ENCODE measurements around the gene LIPC.

Gene LIPC

GRCh38 chr15:58561321-58561720, 129.5 kb downstream of the LIPC start:
- no peak for DNase-seq

DNA sequence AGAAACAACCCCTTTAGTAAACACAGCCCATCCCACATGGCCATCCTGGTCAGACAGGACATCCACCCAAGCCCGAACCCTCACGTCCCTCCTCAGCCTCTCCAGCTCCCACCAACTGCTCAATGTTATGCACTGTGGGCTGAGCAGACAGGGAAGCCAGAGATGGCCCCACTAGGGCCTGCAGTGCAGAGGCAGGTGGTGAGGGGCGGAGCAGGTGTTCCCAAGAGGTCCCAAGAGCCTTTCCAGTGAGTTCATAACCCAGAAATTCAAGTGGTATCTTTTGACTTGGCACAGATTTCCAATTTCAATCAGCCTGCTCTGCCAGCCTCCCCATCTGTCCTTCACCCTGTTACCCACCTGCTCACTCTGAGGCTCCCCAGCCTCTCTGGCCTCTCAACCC, 130.3 kb downstream of the LIPC start:
- DNase-seq, result peak; percentile 92

GRCh38 chr15:58564981-58565380, 133.2 kb downstream of the LIPC start:
- peak; percentile 88 for DNase-seq

DNA sequence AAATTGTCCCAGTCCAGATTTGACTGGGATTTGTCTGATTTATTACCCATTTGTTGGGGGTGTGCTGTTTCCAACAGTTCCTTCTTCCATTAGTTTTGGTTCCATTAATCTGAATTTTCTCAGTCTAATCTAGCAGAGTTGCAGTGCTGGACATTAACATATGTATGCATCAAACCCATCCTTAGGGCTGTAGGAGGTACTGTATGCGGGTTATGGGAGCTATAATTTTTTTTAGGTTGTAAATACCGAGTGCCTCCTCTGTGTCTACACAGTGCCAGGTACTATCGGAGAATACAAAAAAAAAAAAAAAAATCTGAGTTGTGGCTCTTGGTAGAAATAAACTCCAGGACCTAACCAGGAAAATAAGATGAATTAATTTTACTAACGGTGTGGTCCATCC, 133.8 kb downstream of the LIPC start:
- no peak for DNase-seq

DNA sequence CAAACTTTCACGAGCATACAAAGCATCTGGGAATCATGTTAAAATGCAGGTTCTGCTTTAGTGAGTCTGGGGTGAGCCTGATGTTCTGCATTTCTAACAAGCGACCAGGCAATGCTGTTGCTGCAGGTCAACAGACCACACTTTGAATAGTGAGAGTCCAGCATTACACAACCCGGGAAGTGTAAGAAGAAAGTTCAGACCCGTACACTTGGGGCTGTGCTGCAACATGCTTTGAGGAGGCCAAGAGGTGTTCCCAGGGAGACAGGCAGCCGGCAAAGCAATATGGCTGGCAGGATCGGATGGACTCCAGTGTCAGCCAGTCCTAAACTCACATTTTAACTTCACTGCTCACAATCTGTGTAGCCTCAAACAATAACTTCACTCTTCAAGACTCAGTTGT, 134.2 kb downstream of the LIPC start:
- no peak for DNase-seq

GRCh38 chr15:58568157-58568571, 136.4 kb downstream of the LIPC start:
- peak; percentile 83 for DNase-seq

DNA sequence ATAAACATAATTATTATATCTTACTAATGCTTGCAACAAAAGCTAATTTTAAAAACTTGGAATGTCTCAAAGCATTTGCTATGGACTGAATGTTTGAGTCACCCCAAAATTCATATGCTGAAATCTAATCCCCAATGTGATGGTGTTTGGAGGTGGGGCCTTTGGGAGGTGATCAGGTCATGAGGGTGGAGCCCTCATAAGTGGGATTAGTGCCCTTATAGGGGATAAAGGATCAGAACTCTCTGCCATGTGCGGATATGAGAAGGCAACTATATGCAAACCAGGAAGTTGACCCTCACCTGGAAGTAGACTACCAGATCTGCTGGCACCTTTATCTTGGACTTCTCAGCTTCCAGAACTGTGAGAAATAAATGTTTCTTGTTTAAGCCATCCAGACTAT, 137.7 kb downstream of the LIPC start:
- no peak for DNase-seq

DNA sequence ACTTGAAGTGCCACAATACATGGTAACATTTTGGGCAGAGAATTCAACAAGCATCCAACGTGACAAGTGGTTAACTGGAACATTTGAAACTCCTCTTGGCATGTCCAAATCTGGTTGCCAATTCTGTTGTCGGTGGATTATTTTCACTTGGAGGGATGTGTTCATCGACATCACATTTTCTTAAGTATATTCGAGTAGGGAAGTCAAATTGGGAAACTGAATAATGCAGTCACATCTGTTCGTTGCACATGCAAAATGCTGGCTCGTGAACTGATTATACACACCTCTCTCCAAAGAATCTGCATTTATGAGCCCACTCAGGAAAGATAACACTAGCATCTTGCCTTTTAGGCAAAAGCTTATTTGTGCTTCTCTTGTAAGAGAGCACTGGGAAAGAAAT, 139.7 kb downstream of the LIPC start:
- no peak for DNase-seq

GRCh38 chr15:58572521-58572920, 140.7 kb downstream of the LIPC start:
- no peak for DNase-seq

DNA sequence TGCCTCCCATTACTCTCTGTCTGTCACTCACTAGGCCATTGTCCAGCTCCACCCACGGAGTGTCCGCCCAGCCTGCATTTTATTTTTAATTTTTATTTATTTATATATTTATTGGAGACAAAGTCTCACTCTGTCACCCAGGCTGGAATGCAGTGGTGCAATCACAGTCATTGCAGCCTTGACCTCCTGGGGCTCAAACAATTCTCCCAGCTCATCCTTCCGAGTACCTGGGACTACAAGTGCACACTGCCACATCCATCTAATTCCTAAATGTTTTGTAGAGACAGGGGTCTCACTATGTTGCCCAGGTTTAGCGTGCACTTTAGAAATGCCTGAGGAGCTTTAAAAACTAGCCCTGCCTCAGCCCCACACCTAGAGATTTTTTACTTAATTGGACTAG, 141.5 kb downstream of the LIPC start:
- no peak for DNase-seq

DNA sequence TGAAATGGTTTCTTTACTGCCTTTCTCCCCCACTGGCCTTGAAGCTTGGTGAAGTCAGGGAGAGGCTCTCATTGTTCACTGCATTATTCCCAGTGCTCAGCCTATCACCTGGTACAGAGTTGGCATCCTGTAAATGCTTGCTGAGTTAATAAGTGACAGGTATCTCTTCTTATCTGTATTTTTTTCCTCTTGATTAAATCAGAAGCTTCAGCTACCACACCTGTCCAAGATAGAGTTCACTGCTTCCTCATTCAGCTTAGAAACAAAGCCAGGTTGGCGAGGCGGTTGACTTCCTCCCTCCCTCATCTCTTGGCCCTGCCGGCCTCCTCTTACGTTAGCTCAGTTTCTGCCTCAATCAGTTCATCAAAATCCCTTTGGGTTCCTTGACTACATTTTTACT, 142.8 kb downstream of the LIPC start:
- DNase-seq, result no peak

DNA sequence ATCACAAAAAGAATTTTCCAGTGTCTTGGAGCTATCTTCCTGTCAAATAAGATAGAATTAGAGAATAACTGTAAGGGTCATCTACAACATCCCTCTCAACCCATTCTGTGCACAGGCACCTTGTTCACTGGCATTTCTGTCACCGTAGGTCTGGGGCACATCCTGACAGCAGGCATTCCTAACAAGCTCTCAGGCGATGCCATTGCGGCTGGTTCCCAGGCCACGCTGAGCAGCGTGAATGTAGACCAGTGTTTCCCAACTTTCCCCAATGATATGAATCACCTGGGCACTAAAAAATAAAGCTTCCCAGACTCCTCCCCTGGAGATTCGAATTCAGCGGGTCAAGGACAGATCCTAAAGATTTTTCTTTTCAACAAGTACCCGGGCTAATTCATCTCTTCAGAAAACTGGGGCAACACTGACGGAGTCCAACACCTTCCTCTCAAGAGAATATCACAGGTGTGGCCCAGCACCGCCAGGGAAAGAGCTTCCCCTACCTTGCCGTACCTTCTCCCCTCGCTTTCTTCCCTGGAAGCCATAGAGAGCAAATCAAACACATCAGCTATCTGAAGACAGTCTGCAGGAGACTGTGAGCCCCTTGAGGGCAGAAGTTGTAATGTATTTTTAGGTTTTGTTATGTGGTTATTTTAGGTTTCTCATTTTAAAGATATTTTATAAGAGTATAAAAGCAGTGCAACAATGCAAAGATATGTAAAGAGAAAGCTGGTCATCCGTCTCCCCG, 143.4 kb downstream of the LIPC start:
- no peak for DNase-seq

- no peak for DNase-seq
Measured at GRCh38 chr15:58576657-58577056, 144.9 kb downstream of the LIPC start.

- no peak for DNase-seq
Measured at GRCh38 chr15:58582160-58582559, 150.4 kb downstream of the LIPC start.

GRCh38 chr15:58583171-58583908, 151.5 kb downstream of the LIPC start:
- DNase-seq, result no peak

- DNase-seq, result no peak
Measured at GRCh38 chr15:58584789-58585461, 153.1 kb downstream of the LIPC start.

DNA sequence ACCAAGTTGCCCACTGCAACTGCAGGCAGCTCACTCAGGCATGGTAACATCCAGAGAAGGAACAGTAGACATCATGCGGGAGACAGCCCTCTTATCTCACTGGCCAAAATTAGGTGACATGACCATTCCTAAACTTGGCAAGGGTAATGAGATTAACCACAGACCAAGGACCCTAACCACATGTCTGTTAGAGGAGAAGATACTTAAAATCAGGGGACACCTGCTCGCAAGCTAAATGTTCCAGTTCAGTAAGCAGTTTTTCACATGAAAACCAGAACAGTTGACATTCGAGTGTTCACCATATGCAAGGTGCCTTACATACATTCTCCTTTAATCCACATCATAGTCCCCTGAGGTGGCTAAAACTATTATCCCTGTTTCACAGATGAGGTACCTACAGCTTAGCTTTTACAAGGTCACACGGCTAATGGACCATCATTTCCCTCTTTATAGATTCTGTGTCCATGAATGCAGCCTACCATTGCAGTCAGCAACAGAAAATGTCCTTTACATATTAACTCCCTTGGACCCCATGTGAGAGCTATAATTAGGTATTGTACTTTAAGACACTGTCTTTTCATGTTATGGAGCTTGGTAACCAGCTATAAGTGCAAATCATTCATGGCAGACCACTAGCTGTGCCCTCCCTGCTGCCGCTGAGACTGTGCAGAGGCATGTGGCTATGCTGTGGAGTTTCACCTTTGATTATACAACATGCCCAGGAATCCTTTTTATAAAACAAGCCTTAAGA, 154.1 kb downstream of the LIPC start:
- DNase-seq, result peak; percentile 69

DNA sequence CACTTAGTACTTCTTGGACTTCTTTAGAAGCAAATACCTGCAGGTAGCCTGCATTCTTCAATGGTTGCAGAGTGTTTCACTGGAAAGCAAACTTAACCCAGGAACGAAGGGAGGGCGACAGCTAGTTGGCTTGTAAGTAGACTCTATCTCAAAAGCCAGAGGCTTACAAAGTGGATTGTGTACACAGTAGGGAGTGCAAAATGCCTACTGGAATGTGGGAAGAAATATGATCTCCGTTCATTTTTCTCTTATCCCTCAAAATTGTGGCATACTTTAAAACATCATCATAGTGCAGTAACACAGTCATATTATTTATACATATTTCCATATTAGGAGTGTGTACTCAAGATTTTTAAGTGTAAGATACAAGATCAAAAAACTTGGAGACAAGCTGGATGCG, 155.7 kb downstream of the LIPC start:
- no peak for DNase-seq

GRCh38 chr15:58588096-58588495, 156.3 kb downstream of the LIPC start:
- no peak for DNase-seq

DNA sequence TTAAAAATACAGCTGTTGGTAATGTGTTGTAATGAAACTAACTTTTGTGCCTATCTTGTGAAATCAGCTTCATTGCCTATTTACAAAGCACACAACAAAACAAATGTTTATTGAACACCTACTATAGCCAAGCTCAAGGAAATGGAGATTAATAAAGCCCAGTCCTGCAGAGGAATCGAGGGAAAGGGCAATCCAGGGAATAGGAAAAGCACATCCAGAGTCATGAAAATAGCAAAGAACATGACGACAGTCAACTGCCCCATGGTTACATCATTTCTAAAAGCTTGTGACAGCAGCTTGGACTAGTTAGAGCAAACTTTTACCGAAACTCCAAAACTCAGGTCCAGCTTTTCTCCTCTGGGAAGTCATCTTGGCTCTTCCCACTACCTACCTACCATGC, 157.3 kb downstream of the LIPC start:
- DNase-seq, result no peak

DNA sequence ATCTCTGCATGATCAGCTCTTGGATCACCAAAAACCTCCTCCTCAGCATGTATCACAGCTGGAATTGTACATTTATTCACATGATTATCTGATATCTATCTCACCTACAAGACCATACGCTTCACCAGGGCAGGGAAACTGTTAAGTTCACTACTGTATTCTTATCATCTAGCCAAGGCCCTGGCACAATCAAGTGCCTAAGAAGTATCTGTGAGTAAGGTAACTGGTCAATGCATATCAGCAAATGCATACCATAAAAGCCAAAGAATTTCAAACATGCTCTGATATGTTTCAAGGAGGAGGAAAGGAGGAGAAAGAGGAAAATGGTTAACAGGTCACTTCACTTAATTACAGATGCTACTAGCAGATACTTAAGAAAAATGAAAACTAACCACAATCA, 158.4 kb downstream of the LIPC start:
- DNase-seq, result no peak

DNA sequence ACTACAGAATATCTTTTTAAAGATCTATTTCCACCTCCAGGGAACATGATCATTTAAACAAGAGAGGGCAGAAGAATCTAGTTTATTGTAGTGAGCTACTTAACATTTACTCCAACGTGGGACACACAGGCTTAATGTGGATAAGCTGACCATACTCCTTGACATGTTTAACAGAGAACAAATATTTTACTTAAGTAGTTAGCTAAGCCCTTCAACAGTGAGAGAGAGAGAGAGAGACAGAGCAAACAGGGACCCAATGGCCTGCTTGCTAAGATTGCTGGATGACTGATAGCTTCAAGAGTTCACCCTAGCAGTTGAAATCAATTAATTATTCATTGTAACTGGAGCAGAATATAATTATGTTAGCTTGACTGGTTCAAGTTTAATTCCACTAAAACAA, 159.1 kb downstream of the LIPC start:
- peak; percentile 47 for DNase-seq

DNA sequence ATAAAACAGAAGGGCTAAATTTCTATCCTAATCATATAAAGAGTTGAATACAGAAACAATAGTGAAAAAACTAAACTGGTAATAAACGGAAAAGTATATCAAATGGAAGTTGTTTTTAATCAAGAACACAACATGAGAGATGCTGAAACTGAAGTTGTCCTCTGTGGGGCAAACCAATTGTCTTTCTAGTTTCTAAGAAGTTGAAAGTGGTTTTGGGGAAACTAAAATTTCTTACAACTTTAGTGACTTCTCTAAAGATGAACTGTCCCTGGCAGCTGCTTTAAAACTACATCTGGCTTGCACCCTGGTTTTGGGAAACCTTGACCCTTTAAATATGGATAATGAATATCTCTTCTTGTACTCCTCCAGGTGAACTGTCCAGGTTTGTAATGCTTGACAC, 162.1 kb downstream of the LIPC start:
- no peak for DNase-seq
